Measurements from ENCODE around the gene IRF2BP1.

IRF2BP1 gene

DNA sequence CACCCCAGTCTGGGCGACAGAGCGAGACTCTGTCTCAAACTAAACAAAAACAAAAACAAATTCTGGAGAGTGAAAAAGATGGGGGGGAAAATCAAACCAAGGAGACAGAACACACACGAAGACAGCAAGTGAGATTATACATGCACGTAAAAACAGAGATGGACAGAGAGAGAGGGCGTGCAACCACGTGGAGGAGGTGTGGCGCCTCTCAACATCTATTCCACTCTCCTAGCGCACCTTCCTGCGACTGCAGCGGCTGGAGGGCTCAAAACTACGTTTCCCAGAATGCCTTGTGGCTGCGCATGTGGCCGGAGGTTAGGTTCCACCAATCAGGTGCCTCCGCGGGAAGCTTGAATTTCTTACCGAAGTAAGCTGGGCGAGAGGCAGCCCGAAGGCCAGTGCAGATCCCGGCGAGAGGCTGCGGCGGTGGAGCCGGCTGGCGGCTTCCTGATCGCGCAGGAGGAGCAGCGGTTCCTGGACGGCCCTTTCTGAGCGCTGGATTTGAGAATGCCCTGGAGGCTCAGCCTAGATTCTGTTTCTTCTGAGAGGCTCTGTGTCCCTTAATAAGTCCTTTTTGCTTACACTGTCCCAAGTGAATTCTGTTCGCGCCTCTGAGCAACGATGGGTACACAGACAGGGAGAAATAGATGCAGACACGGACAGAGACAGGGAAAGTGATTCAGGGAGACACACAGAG, 41.8 kb upstream of the IRF2BP1 start (continued):
- TF ChIP-seq, protein P1, sequence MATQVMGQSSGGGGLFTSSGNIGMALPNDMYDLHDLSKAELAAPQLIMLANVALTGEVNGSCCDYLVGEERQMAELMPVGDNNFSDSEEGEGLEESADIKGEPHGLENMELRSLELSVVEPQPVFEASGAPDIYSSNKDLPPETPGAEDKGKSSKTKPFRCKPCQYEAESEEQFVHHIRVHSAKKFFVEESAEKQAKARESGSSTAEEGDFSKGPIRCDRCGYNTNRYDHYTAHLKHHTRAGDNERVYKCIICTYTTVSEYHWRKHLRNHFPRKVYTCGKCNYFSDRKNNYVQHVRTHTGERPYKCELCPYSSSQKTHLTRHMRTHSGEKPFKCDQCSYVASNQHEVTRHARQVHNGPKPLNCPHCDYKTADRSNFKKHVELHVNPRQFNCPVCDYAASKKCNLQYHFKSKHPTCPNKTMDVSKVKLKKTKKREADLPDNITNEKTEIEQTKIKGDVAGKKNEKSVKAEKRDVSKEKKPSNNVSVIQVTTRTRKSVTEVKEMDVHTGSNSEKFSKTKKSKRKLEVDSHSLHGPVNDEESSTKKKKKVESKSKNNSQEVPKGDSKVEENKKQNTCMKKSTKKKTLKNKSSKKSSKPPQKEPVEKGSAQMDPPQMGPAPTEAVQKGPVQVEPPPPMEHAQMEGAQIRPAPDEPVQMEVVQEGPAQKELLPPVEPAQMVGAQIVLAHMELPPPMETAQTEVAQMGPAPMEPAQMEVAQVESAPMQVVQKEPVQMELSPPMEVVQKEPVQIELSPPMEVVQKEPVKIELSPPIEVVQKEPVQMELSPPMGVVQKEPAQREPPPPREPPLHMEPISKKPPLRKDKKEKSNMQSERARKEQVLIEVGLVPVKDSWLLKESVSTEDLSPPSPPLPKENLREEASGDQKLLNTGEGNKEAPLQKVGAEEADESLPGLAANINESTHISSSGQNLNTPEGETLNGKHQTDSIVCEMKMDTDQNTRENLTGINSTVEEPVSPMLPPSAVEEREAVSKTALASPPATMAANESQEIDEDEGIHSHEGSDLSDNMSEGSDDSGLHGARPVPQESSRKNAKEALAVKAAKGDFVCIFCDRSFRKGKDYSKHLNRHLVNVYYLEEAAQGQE (tag by site-specific recombination; IDR thresholded peaks at IDR 0.05), result no peak
- TF ChIP-seq KLF16 (tag by site-specific recombination; IDR thresholded peaks at IDR 0.05) (peak; percentile 49; the same call in 1 of the 2 replicates), ZNF670 (tag by site-specific recombination; IDR thresholded peaks at IDR 0.05; ENCODE audit: low read depth) (no peak), ZNF777 (tag by site-specific recombination; IDR thresholded peaks at IDR 0.05; ENCODE audit: borderline replicate concordance) (0 out of 2 replicates have a peak, but pooled peaks have one; percentile 70), SP7 (tag by site-specific recombination; IDR thresholded peaks at IDR 0.05) (peak; percentile 60), ZNF274 (IDR thresholded peaks at IDR 0.05; ENCODE audit: low read length) (no peak), ZNF274 (tag by site-specific recombination; IDR thresholded peaks at IDR 0.05; ENCODE audit: borderline replicate concordance) (no peak), TRIM28 (IDR thresholded peaks at IDR 0.05; ENCODE audit: borderline replicate concordance, low read length) (0 out of 2 replicates have a peak, but pooled peaks have one; percentile 44), YY2 (tag by site-specific recombination; IDR thresholded peaks at IDR 0.05) (peak; percentile 50; the same call in 1 of the 2 replicates), ZNF416 (tag by site-specific recombination; IDR thresholded peaks at IDR 0.05) (no peak), ZNF629 (tag by site-specific recombination; IDR thresholded peaks at IDR 0.05) (peak; percentile 44; the same call in 1 of the 2 replicates), KLF9 (tag by site-specific recombination; IDR thresholded peaks at IDR 0.05; ENCODE audit: low read depth) (peak; percentile 84), ZNF558 (tag by site-specific recombination; IDR thresholded peaks at IDR 0.05) (no peak), ZNF747 (tag by site-specific recombination; IDR thresholded peaks at IDR 0.05) (no peak), ZNF140 (tag by site-specific recombination; IDR thresholded peaks at IDR 0.05) (peak; percentile 81; the same call in 1 of the 2 replicates), KLF8 (tag by site-specific recombination; IDR thresholded peaks at IDR 0.05) (peak; percentile 40; the same call in 1 of the 2 replicates), ZNF394 (tag by site-specific recombination; IDR thresholded peaks at IDR 0.05; ENCODE audit: borderline replicate concordance) (peak; percentile 51; the same call in 1 of the 2 replicates), ZNF660 (tag by site-specific recombination; IDR thresholded peaks at IDR 0.05) (peak; percentile 72), ZNF473 (tag by site-specific recombination; IDR thresholded peaks at IDR 0.05) (no peak), ZNF133 (tag by site-specific recombination; IDR thresholded peaks at IDR 0.05) (peak; percentile 21; the same call in 1 of the 2 replicates), ZNF768 (tag by site-specific recombination; IDR thresholded peaks at IDR 0.05) (no peak), ZNF48 (tag by site-specific recombination; IDR thresholded peaks at IDR 0.05) (no peak), ZNF19 (tag by site-specific recombination; IDR thresholded peaks at IDR 0.05; ENCODE audit: low read depth) (no peak), ZBTB17 (tag by site-specific recombination; IDR thresholded peaks at IDR 0.05) (peak; percentile 91), SP3 (tag by site-specific recombination; IDR thresholded peaks at IDR 0.05) (peak; percentile 80), ZNF391 (tag by site-specific recombination; IDR thresholded peaks at IDR 0.05; ENCODE audit: borderline replicate concordance, low read depth) (no peak)
- TF ChIP-seq, protein P2, sequence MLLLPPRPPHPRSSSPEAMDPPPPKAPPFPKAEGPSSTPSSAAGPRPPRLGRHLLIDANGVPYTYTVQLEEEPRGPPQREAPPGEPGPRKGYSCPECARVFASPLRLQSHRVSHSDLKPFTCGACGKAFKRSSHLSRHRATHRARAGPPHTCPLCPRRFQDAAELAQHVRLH (tag by site-specific recombination; IDR thresholded peaks at IDR 0.05), result 0 out of 2 replicates have a peak, but pooled peaks have one; percentile 8
- TF ChIP-seq, protein P3, sequence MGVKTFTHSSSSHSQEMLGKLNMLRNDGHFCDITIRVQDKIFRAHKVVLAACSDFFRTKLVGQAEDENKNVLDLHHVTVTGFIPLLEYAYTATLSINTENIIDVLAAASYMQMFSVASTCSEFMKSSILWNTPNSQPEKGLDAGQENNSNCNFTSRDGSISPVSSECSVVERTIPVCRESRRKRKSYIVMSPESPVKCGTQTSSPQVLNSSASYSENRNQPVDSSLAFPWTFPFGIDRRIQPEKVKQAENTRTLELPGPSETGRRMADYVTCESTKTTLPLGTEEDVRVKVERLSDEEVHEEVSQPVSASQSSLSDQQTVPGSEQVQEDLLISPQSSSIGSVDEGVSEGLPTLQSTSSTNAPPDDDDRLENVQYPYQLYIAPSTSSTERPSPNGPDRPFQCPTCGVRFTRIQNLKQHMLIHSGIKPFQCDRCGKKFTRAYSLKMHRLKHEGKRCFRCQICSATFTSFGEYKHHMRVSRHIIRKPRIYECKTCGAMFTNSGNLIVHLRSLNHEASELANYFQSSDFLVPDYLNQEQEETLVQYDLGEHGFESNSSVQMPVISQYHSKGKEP (tag by site-specific recombination; IDR thresholded peaks at IDR 0.05), result peak; percentile 59; the same call in 1 of the 2 replicates
- TF ChIP-seq, protein P4, sequence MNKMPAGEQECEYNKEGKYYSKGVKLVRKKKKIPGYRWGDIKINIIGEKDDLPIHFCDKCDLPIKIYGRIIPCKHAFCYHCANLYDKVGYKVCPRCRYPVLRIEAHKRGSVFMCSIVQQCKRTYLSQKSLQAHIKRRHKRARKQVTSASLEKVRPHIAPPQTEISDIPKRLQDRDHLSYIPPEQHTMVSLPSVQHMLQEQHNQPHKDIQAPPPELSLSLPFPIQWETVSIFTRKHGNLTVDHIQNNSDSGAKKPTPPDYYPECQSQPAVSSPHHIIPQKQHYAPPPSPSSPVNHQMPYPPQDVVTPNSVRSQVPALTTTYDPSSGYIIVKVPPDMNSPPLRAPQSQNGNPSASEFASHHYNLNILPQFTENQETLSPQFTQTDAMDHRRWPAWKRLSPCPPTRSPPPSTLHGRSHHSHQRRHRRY (tag by site-specific recombination; IDR thresholded peaks at IDR 0.05), result no peak
- TF ChIP-seq, protein P5, sequence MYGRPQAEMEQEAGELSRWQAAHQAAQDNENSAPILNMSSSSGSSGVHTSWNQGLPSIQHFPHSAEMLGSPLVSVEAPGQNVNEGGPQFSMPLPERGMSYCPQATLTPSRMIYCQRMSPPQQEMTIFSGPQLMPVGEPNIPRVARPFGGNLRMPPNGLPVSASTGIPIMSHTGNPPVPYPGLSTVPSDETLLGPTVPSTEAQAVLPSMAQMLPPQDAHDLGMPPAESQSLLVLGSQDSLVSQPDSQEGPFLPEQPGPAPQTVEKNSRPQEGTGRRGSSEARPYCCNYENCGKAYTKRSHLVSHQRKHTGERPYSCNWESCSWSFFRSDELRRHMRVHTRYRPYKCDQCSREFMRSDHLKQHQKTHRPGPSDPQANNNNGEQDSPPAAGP (tag by site-specific recombination; IDR thresholded peaks at IDR 0.05), result no peak
- TF ChIP-seq, protein P6, sequence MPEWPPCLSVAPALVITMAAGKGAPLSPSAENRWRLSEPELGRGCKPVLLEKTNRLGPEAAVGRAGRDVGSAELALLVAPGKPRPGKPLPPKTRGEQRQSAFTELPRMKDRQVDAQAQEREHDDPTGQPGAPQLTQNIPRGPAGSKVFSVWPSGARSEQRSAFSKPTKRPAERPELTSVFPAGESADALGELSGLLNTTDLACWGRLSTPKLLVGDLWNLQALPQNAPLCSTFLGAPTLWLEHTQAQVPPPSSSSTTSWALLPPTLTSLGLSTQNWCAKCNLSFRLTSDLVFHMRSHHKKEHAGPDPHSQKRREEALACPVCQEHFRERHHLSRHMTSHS (tag by site-specific recombination; IDR thresholded peaks at IDR 0.05), result no peak

Measured in HEK293 (cell line).